ENCODE data around the gene SREK1. TPM values are rescaled to one million over a fixed set of nuclear protein-coding genes. Genes with fewer than 3 reads are reported as not detected.

The SREK1 gene
- total RNA-seq, 1 experiment from 2014 or later, result 38.4 TPM

DNA sequence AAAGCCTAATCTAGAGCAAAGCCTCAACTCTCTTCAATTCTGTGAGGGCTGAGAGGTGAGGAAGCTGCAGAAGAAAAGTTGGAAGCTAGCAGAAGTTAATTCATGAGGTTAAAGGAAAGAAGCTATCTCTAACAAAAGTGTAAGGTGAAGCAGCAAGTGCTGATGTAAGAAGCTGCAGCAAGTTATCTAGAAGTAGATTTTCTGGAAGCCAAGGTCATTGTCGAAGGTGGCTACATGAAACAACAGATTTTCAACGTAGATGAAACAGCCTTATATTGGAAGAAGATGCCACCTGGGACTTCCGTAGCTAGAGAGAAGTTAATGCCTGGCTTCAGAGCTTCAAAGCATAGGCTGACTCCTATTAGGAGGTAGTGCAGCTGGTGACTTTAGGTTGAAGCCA is 42.0 kb downstream of the SREK1 start:
- POLR2A ChIA-PET, result no interaction called here

DNA sequence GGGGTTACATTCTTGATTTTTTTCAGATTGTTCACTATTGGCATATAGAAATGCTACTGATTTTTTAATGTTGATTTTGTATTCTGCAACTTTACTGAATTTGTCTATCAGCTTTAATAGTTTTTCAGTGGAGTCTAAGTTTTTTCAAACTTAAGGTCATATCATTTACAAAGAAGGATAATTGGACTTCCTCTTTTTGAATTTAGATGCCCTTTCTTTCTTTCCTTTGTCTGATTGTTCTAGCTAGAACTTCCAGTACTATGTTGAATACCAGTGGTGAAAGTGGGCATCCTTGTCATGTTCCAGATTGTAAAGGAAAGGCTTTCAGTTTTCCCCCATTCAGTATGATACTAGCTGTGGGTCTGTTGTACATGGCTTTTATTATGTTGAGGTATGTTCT is 49.3 kb downstream of the SREK1 start:
- Mint-ChIP-seq H3K4me1 (peaks cover 15% of the 10 kb centered on the region; the same call in 1 of the 2 replicates), H3K27ac (no peak overlapping the region), H3K36me3 (no peaks in the 10 kb centered on the region), H3K27me3 (ENCODE audit: low read depth) (no peaks in the 10 kb centered on the region; the same call in 1 of the 2 replicates), H3K4me3 (no peak overlapping the region), H3K9me3 (peaks cover 3% of the 10 kb centered on the region; the same call in 1 of the 2 replicates)
- CTCF ChIA-PET, result interaction anchor here (1.6 kb wide), 1 partner anchor 22 kb away, joined by 3 read pairs; no protein-coding TSS in a partner anchor
- ATAC-seq (no peak), DNase-seq (ENCODE audit: low spot score) (no peak)
- TF ChIP-seq, protein P1, sequence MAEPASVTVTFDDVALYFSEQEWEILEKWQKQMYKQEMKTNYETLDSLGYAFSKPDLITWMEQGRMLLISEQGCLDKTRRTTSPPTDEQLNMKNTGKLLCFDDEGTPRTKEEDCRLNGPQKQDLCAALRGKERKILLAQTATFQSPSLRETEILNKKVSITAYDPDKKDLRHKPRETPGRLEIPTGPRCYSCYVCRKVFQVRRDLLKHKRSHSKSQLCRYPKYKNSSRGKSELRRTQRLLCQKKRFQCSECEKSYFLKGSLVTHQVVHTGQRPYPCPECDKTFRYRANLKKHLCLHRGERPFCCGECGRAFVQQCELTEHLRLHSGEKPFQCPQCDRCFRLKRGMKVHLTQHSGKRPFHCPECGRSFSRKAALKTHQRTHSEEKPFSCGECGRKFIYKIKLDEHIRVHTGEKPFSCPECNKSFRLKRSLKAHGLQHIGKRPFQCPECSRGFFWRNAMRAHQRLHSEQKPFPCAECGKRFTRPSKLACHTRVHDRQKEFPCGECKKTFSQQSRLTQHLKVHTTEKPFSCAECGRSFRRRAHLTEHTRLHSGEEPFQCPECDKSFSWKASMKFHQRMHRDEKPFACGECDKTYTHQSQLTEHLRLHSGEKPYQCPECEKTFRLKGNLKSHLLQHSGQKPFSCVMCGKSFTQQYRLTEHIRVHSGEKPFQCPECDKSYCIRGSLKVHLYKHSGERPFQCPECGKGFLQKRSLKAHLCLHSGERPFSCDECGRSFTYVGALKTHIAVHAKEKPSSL (CRISPR knock-in tag; conservative IDR thresholded peaks at IDR 0.05), result no peak
- TF ChIP-seq, protein P2, sequence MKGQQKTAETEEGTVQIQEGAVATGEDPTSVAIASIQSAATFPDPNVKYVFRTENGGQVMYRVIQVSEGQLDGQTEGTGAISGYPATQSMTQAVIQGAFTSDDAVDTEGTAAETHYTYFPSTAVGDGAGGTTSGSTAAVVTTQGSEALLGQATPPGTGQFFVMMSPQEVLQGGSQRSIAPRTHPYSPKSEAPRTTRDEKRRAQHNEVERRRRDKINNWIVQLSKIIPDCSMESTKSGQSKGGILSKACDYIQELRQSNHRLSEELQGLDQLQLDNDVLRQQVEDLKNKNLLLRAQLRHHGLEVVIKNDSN (CRISPR knock-in tag; IDR thresholded peaks at IDR 0.05), result no peak
- TF ChIP-seq FOXP1 (CRISPR knock-in tag; IDR thresholded peaks at IDR 0.05; ENCODE audit: borderline replicate concordance), result no peak
- no peak for TF ChIP-seq ESRRA (CRISPR knock-in tag; IDR thresholded peaks at IDR 0.05; ENCODE audit: borderline replicate concordance)
- TF ChIP-seq, protein P3, sequence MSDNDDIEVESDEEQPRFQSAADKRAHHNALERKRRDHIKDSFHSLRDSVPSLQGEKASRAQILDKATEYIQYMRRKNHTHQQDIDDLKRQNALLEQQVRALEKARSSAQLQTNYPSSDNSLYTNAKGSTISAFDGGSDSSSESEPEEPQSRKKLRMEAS (CRISPR knock-in tag; IDR thresholded peaks at IDR 0.05), result no peak
- POLR2A ChIA-PET, result no interaction called here

More for the DNA sequence above, 42.0 kb downstream of the SREK1 start:
- DNase-seq (ENCODE audit: low spot score) (no peak), ATAC-seq (no peak)
- H3K4me1 Mint-ChIP-seq, result no peaks in the 10 kb centered on the region
- TF ChIP-seq, protein P4, sequence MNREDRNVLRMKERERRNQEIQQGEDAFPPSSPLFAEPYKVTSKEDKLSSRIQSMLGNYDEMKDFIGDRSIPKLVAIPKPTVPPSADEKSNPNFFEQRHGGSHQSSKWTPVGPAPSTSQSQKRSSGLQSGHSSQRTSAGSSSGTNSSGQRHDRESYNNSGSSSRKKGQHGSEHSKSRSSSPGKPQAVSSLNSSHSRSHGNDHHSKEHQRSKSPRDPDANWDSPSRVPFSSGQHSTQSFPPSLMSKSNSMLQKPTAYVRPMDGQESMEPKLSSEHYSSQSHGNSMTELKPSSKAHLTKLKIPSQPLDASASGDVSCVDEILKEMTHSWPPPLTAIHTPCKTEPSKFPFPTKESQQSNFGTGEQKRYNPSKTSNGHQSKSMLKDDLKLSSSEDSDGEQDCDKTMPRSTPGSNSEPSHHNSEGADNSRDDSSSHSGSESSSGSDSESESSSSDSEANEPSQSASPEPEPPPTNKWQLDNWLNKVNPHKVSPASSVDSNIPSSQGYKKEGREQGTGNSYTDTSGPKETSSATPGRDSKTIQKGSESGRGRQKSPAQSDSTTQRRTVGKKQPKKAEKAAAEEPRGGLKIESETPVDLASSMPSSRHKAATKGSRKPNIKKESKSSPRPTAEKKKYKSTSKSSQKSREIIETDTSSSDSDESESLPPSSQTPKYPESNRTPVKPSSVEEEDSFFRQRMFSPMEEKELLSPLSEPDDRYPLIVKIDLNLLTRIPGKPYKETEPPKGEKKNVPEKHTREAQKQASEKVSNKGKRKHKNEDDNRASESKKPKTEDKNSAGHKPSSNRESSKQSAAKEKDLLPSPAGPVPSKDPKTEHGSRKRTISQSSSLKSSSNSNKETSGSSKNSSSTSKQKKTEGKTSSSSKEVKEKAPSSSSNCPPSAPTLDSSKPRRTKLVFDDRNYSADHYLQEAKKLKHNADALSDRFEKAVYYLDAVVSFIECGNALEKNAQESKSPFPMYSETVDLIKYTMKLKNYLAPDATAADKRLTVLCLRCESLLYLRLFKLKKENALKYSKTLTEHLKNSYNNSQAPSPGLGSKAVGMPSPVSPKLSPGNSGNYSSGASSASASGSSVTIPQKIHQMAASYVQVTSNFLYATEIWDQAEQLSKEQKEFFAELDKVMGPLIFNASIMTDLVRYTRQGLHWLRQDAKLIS (CRISPR knock-in tag; IDR thresholded peaks at IDR 0.05; ENCODE audit: borderline replicate concordance), result no peak
- no peak for TF ChIP-seq ZNF423 (CRISPR knock-in tag; IDR thresholded peaks at IDR 0.05)
- no peak for TF ChIP-seq RORB (CRISPR knock-in tag; IDR thresholded peaks at IDR 0.05)
- TF ChIP-seq, protein P5, sequence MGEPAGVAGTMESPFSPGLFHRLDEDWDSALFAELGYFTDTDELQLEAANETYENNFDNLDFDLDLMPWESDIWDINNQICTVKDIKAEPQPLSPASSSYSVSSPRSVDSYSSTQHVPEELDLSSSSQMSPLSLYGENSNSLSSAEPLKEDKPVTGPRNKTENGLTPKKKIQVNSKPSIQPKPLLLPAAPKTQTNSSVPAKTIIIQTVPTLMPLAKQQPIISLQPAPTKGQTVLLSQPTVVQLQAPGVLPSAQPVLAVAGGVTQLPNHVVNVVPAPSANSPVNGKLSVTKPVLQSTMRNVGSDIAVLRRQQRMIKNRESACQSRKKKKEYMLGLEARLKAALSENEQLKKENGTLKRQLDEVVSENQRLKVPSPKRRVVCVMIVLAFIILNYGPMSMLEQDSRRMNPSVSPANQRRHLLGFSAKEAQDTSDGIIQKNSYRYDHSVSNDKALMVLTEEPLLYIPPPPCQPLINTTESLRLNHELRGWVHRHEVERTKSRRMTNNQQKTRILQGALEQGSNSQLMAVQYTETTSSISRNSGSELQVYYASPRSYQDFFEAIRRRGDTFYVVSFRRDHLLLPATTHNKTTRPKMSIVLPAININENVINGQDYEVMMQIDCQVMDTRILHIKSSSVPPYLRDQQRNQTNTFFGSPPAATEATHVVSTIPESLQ (CRISPR knock-in tag; IDR thresholded peaks at IDR 0.05), result no peak
- TF ChIP-seq NR2C2 (CRISPR knock-in tag; IDR thresholded peaks at IDR 0.05), result no peak
- TF ChIP-seq, protein P6, sequence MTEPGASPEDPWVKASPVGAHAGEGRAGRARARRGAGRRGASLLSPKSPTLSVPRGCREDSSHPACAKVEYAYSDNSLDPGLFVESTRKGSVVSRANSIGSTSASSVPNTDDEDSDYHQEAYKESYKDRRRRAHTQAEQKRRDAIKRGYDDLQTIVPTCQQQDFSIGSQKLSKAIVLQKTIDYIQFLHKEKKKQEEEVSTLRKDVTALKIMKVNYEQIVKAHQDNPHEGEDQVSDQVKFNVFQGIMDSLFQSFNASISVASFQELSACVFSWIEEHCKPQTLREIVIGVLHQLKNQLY (CRISPR knock-in tag; IDR thresholded peaks at IDR 0.05), result no peak
- no peak for TF ChIP-seq NFE2L1 (CRISPR knock-in tag; IDR thresholded peaks at IDR 0.05)
- TF ChIP-seq, protein P7, sequence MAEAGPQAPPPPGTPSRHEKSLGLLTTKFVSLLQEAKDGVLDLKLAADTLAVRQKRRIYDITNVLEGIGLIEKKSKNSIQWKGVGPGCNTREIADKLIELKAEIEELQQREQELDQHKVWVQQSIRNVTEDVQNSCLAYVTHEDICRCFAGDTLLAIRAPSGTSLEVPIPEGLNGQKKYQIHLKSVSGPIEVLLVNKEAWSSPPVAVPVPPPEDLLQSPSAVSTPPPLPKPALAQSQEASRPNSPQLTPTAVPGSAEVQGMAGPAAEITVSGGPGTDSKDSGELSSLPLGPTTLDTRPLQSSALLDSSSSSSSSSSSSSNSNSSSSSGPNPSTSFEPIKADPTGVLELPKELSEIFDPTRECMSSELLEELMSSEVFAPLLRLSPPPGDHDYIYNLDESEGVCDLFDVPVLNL (CRISPR knock-in tag; IDR thresholded peaks at IDR 0.05; ENCODE audit: borderline replicate concordance, low read depth), result no peak
- no peak for TF ChIP-seq IRF2 (CRISPR knock-in tag; IDR thresholded peaks at IDR 0.05; ENCODE audit: borderline replicate concordance, low read depth)
- TF ChIP-seq, protein P8, sequence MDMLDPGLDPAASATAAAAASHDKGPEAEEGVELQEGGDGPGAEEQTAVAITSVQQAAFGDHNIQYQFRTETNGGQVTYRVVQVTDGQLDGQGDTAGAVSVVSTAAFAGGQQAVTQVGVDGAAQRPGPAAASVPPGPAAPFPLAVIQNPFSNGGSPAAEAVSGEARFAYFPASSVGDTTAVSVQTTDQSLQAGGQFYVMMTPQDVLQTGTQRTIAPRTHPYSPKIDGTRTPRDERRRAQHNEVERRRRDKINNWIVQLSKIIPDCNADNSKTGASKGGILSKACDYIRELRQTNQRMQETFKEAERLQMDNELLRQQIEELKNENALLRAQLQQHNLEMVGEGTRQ (CRISPR knock-in tag; IDR thresholded peaks at IDR 0.05), result no peak
- TF ChIP-seq OVOL2 (CRISPR knock-in tag; IDR thresholded peaks at IDR 0.05; ENCODE audit: borderline replicate concordance), result no peak
- CTCF ChIA-PET, result no interaction called here
- no peak overlapping the region for H3K27ac Mint-ChIP-seq
- H3K4me3 Mint-ChIP-seq, result no peak overlapping the region
- H3K36me3 Mint-ChIP-seq, result peaks cover 2% of the 10 kb centered on the region; the same call in 1 of the 2 replicates
- no peaks in the 10 kb centered on the region for H3K27me3 Mint-ChIP-seq (ENCODE audit: low read depth)
- peaks cover 3% of the 10 kb centered on the region; the same call in 1 of the 2 replicates for H3K9me3 Mint-ChIP-seq
